ENCODE results near the gene SP1. TPM values are rescaled to one million over a fixed set of nuclear protein-coding genes. Genes with fewer than 3 reads are reported as not detected.

SP1 gene
- polyA plus RNA-seq, 3 donors, result 15.1 to 80.7 (median 22.7) TPM

DNA sequence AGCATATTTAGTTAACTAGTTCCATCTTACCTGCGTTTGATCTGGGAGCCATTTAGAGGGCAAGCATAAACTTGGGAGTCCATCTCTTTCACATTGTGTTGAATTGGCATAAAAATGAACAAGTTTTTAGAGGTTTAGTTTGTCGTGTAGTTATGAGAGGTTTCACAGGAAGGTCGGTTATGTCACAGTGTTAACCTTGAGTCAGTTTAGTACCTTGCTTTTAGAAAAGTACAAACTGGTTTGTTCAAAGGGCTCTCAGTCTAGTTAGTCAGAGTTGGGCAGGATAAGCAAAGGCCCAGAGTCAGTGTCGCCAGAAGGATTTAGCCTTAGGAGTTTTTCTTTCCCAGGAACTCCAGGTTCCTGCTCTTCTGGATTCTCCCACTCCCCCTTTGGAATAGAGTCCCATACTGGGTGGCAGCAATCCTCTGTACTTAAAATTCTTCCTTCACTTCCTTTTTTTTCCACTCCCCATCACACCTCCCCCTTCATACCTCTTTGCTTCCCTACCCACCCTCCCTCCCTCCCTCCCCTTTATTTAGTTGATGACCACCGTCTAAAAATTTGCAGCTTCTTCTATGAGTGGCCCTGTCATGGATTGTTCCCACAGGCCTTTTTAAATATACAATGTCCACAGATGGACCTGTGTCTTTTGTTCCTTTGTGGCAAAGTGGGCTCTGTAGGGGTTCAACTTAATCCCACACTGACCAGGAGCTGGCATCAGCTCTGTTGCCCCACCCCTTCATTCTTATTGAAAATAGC lies 84.0 kb downstream of the SP1 start:
- Histone ChIP-seq H2AFZ (ENCODE audit: insufficient read depth, low read depth, low read length, poor library complexity, severe bottlenecking) (no peak overlapping the region), H3K4me3 (replicated peaks in 1 of 3; ENCODE audit: low read depth in 2 of 3, low read length in 3 of 3) (no peak overlapping the region), H3K79me2 (ENCODE audit: insufficient read depth, low read length) (peaks cover 95% of the 10 kb centered on the region), H3K9ac (ENCODE audit: insufficient read depth, low read length, poor library complexity, severe bottlenecking) (no peak overlapping the region), H3K9me3 (replicated peaks in 1 of 2; ENCODE audit: control insufficient read depth in 1 of 2, insufficient read depth in 1 of 2, low read length in 2 of 2) (no peaks in the 10 kb centered on the region), H3K27me3 (ENCODE audit: control insufficient read depth in 2 of 2, insufficient read depth in 2 of 2, low read length in 2 of 2) (no peaks in the 10 kb centered on the region), H3K4me2 (replicated peaks; ENCODE audit: extremely low read depth, low read length, poor library complexity, severe bottlenecking) (no peak overlapping the region), H3K4me1 (ENCODE audit: control insufficient read depth in 1 of 2, insufficient read depth in 2 of 2, low read length in 2 of 2) (no peaks in the 10 kb centered on the region), H4K20me1 (ENCODE audit: insufficient read depth, low read length) (peaks cover 100% of the 10 kb centered on the region), H3K27ac (ENCODE audit: low read depth in 1 of 2, low read length in 2 of 2) (peak overlapping the region in 1 of 2 donors; percentile 27), H3K36me3 (replicated peaks in 1 of 2; ENCODE audit: control insufficient read depth in 1 of 2, insufficient read depth in 2 of 2, low read length in 2 of 2) (peaks cover 100% of the 10 kb centered on the region in 2 donors)
- no peak for DNase-seq
- TF ChIP-seq, protein P1, sequence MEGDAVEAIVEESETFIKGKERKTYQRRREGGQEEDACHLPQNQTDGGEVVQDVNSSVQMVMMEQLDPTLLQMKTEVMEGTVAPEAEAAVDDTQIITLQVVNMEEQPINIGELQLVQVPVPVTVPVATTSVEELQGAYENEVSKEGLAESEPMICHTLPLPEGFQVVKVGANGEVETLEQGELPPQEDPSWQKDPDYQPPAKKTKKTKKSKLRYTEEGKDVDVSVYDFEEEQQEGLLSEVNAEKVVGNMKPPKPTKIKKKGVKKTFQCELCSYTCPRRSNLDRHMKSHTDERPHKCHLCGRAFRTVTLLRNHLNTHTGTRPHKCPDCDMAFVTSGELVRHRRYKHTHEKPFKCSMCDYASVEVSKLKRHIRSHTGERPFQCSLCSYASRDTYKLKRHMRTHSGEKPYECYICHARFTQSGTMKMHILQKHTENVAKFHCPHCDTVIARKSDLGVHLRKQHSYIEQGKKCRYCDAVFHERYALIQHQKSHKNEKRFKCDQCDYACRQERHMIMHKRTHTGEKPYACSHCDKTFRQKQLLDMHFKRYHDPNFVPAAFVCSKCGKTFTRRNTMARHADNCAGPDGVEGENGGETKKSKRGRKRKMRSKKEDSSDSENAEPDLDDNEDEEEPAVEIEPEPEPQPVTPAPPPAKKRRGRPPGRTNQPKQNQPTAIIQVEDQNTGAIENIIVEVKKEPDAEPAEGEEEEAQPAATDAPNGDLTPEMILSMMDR (IDR thresholded peaks at IDR 0.05), result no peak
- Mint-ChIP-seq H3K27me3 (ENCODE audit: low read depth in 3 of 3) (peaks cover 0 to 2% (median 0%) of the 10 kb centered on the region in 3 donors), H3K4me1 (no peaks in the 10 kb centered on the region), H3K36me3 (peaks cover 94 to 98% of the 10 kb centered on the region in 2 donors), H3K9me3 (no peaks in the 10 kb centered on the region), H3K27ac (peak overlapping the region in 1 of 7 donors; percentile 20), H3K4me3 (no peak overlapping the region)
- 82% methylated on average over 3 of the region's 5 CpGs for WGBS (ENCODE audit: insufficient coverage)
- intact Hi-C loops (cut with micrococcal nuclease), result no loop called here

DNA sequence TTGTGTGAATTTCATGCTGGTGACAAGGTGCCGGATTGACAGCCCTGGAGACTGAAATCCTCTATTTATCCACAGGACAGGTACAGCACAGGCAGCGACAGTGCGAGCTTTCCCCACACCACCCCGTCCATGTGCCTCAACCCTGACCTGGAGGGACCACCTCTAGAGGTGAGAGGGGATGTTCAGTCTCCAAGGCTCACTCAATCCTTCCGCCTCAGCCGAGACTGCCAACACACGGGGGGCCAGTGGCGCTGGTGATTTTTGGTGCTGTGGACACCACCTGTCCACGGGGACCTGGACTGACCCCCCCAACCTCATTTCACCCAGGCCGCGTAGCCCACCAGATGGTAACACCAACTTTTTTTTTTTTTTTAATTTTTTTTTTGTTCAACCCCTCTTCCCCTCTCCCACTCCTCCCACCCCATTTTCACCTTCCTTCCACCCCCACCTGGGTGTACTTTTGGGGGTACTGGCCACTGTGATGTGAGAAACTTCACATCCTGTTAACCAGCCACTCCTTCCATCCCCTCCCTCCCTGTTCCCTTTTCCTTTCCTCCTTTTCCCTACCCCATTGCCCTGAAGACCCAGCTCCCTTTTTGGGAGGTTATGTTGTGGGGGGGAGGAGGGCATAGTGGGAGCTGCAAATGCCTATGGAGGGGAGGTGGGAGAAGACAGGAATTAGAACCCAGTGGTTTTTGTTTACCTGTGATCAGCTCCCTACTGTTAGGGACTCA lies 84.9 kb downstream of the SP1 start:
- H3K4me1 ChIP-seq (ENCODE audit: control insufficient read depth in 1 of 2, insufficient read depth in 2 of 2, low read length in 2 of 2), result no peaks in the 10 kb centered on the region
- no peak overlapping the region for H2AFZ ChIP-seq (ENCODE audit: insufficient read depth, low read depth, low read length, poor library complexity, severe bottlenecking)
- 100% methylated on average over 2 of the region's 11 CpGs for WGBS (ENCODE audit: insufficient coverage)
- peak overlapping the region in 1 of 2 donors; percentile 59 for H3K27ac ChIP-seq (ENCODE audit: low read depth in 1 of 2, low read length in 2 of 2)
- no peak for DNase-seq
- H4K20me1 ChIP-seq (ENCODE audit: insufficient read depth, low read length), result peaks cover 100% of the 10 kb centered on the region
- no peaks in the 10 kb centered on the region for H3K4me1 Mint-ChIP-seq
- no peak overlapping the region for H3K4me3 ChIP-seq (replicated peaks in 1 of 3; ENCODE audit: low read depth in 2 of 3, low read length in 3 of 3)
- TF ChIP-seq, protein P1 (IDR thresholded peaks at IDR 0.05), result no peak
- peaks cover 0 to 2% (median 0%) of the 10 kb centered on the region in 3 donors for H3K27me3 Mint-ChIP-seq (ENCODE audit: low read depth in 3 of 3)
- H3K79me2 ChIP-seq (ENCODE audit: insufficient read depth, low read length), result peaks cover 95% of the 10 kb centered on the region
- no peak overlapping the region for H3K9ac ChIP-seq (ENCODE audit: insufficient read depth, low read length, poor library complexity, severe bottlenecking)
- no peaks in the 10 kb centered on the region for H3K27me3 ChIP-seq (ENCODE audit: control insufficient read depth in 2 of 2, insufficient read depth in 2 of 2, low read length in 2 of 2)
- H3K9me3 ChIP-seq (replicated peaks in 1 of 2; ENCODE audit: control insufficient read depth in 1 of 2, insufficient read depth in 1 of 2, low read length in 2 of 2), result no peaks in the 10 kb centered on the region
- H3K36me3 Mint-ChIP-seq, result peaks cover 95 to 98% of the 10 kb centered on the region in 2 donors
- no peaks in the 10 kb centered on the region for H3K9me3 Mint-ChIP-seq
- peaks cover 100% of the 10 kb centered on the region in 2 donors for H3K36me3 ChIP-seq (replicated peaks in 1 of 2; ENCODE audit: control insufficient read depth in 1 of 2, insufficient read depth in 2 of 2, low read length in 2 of 2)
- H3K27ac Mint-ChIP-seq, result peak overlapping the region in 3 of 7 donors; percentile 40 to 55 (median 47)
- intact Hi-C loops (cut with micrococcal nuclease), result no loop called here
- H3K4me2 ChIP-seq (replicated peaks; ENCODE audit: extremely low read depth, low read length, poor library complexity, severe bottlenecking), result no peak overlapping the region
- no peak overlapping the region for H3K4me3 Mint-ChIP-seq
